ENCODE data around the gene ALPK1.

Gene ALPK1

DNA sequence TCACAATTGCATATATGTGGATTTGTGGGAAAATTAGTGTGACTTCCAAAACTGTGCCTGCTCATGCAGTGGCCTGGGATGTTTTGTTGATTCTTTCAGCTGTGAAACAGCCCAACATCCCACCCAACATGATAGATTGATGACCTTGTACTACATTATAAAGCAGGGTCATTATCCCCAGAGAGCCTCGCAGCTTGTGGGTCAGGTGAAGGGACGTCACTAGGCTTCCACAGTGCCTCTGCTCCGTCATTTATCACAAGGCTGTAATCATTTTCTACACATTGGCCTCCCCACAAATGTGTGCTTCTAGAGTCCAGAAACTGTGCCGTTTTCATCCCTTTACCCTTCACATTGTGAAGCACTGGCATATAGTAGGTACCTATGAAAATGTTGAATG lies 31.6 kb downstream of the ALPK1 start:
- DNase-seq (ENCODE audit: low read depth) = no peak

DNA sequence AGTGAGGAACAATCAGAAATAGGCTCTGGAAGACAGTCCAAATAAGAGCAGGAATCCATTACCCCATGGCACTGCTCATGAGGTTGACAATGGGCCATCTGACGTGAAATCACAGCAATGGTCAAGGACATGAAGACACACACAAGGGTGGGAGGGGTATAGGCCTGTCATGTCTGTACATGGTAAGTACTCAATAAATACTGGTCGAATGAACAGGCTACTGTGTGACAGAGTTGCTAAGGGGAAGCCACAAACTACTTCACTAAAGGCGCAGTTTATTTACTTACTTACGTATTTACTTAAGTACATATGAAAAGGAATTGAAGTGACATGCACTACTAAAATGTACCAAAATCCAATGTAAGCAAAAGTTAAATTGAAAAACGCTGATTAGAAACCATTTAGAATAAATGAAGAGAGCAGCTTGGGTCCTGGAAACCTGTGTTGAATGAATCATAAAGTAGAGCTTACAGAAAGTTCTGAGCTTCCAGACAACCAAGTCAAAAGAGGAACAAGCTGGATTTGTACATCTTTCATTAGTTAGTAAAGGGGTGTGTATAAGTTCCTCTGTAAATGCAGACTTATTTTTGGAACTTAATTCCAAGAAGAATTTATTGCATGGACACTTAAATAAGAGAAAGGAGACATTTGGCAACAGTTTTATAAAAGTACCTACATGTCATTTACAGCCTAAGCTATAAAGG lies 32.7 kb downstream of the ALPK1 start:
- no peak for DNase-seq (ENCODE audit: low read depth)

DNA sequence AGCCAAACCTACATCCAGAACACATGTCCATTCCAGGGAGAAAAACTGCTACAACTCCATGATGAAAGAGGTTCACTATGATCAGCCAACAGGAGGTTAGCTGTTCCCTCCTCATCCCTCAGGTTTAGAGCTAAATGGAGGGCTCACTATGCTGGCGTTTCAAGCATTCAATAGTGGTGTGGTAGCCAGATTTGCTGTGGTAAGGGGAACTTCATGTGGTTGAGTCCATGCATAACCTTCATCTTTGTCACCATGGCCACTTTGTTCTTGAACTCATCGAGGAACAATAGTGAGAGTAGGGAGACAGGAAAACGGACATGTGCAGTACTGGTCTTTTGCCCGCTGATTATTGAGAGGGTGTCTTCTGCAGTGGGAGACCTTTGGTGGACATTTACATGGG lies 33.8 kb downstream of the ALPK1 start:
- no peak for DNase-seq (ENCODE audit: low read depth)

DNA sequence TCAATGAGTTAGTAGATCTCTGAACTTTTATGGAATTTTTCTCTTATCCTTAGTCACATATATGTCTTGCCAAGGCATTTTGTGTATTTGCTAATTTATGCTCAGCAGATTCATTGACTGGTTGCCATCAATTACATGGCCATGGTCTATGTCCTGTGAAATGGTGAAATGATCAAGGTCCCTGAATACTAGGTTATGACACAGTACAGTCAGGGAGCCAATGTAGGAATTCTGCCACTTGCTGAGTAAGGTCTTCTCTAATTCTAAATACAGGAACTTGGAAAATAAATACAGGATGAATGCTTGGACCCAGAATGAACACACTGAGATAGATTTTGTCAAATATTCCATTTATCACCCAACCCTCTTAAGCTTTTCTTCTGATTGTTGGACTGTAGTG lies 35.2 kb downstream of the ALPK1 start:
- no peak for DNase-seq (ENCODE audit: low read depth)

DNA sequence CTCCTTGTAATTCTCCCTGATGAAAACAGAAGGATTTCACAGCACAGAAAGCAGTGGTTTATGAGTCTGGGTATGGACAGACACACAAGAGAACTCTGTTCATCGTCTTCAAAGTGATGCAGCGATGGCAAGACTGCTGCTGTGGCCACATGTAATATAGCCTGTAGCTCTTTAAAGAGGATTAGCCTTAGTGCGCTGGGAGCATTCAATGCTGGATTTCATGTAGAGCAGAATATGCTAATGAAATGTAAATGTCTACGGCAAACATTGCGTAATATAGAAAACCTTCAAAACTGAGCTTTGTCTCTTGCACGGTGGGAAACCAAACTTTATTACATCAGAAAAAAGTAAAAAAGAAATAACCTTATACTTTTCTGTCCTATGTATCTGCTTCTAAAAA lies 42.9 kb downstream of the ALPK1 start:
- no peak for DNase-seq (ENCODE audit: low read depth)

DNA sequence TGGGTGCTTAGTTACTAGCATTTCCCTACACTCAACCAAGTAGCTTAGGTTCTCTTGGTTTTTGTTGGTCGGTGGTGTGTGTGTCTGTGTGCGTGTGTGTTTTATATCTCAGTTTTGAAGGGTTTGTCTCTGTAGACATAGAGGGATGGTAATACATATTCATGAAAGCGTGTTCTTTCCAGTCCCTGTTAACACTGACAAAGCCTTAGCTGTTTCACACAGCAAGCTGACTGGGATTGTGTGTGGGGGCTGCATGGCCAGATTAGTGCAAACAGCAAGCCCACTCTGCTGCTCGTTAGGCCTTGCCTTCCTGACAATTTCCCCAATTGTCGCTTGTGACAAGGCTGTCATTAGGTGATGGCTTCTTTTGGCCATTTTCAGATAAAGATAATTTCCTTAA lies 43.9 kb downstream of the ALPK1 start:
- DNase-seq (ENCODE audit: low read depth) = no peak

DNA sequence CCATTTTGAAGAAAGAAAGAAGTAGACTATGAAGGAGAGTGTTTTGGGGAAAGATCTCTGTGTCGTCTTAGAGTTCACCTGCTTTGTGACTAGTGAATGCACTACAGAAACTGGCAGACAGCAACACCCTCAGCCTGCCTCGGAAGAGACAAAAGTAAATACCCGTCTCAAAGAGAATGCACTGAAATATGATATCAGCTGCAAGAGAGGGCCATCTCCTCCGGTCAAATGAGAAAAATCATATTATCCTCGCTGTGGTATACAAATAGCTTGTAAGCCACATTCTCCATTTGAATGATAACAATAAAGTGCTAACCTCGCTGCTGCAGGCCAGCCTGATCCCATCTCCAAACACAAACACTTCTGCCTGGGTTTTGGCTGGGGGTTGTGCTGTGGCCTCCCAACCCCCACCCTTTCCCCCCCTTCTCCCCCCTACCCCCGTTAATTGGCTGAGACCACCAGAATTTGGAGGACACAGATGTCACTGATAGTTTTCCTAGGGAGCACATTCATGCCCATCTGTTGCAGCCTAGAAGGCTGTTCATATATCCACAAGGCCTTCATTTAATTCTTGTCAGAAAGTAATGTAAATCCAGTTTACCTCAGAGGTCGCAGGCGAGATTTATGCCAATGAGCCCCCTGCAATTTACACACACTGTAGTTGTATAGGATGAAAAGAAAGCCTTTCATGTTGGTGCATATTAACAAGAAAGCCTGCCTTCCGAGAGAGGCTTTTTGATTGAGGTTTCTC lies 46.3 kb downstream of the ALPK1 start:
- no peak for DNase-seq (ENCODE audit: low read depth)

DNA sequence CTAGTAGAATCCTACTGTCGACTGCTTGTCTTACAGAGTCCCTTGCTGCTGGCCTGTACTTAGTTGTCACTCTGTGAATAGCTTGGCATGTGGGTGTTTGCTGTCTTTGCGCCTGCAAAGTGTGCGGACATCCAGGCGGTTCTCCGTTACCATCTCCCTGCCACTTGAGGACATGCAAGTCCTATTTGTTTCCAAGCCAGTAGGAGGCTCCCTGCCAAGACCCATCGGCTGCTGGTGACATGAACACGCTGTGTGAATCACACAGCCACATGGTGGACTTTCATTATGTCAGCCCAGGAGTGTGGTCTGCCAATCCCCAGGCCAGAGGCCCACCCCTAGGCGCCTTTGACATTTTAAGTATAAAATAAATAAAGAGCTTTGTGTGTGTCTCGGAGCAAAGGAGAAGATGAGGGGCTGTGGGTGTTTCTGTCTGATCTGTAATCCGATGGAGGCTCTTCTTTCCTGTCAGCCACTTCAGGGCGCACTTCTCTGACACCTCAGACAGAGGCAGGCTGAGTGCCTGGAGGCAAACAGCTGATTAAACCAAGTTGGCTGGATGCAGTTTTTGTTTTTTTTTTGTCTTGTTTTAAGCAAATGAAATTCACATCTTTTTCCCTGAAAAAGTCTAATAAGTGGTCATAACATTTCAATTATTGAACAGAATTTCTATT lies 51.5 kb downstream of the ALPK1 start:
- no peak for DNase-seq (ENCODE audit: low read depth)

DNA sequence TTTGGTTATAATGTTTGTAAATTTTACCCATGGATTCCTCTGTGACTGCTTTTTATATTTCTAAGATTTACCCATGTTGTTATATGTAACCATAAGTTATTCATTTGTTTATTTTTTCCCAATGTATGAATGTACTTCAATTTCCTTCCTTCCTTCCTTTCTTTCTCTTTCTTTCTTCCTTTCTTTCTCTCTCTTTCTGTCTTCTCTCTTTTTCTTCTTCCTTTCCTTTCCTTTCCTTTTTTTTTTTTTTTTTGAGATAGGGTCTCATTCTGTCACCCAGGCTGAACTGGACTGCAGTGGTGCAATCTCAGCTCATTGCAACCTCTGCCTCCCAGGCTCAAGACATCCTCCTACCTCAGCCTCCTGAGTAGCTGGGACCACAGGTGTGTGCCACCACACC lies 55.6 kb downstream of the ALPK1 start:
- DNase-seq (ENCODE audit: low read depth) = no peak

DNA sequence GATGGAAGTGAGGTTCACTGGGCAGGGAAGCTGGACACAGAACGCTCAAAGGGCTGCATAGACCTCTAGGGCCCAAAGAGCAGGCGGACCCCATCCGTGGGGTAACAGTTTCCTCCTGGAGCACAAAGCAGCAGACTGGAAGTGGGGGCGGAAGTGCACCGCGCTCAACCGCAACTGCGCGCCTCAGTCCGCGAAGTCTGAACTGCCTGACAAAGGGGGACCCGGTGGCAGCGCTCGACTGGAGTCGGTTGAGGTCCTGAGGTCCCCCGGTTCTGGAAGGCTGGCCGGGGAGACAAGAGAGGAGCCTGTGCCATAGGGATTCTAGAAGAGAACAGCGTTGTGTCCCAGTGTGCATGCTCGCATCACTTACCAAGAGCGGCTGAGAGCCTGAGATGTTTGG lies 58.5 kb downstream of the ALPK1 start:
- DNase-seq (ENCODE audit: low read depth) = no peak

DNA sequence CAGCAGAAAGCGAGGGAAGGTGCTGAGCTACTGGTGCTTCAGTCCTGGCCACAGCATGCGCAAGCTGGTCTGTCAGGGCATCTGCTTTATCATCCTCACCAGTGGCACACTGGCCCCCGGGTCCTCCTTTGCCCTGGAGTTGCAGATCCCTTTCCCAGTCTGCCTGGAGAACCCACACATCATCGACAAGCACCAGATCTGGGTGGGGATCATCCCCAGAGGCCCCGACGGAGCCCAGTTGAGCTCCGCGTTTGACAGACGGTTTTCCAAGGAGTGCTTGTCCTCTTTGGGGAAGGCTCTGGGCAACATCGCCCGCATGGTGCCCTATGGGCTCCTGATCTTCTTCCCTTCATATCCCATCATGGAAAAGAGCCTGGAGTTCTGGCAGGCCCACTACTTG lies 60.3 kb downstream of the ALPK1 start:
- no peak for DNase-seq (ENCODE audit: low read depth)

DNA sequence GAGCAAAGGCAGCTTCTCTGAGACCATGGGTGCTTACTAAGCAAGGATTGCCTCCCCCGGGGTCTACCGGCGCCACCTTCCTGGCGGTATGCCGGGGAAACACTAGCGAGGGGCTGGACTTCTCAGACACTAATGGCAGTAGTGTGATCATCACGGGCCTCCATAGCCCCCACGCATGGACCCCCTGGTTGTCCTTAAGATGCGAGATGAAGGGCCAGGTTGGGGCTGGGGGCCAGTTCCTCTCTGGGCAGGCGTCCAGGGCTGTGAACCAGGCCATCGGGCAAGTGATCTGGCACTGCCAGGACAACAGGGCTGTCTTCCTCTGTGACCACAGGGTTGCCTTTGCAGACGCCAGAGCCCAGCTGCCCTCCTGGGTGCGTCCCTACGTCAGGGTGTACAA lies 60.7 kb downstream of the ALPK1 start:
- DNase-seq (ENCODE audit: low read depth) = no peak

DNA sequence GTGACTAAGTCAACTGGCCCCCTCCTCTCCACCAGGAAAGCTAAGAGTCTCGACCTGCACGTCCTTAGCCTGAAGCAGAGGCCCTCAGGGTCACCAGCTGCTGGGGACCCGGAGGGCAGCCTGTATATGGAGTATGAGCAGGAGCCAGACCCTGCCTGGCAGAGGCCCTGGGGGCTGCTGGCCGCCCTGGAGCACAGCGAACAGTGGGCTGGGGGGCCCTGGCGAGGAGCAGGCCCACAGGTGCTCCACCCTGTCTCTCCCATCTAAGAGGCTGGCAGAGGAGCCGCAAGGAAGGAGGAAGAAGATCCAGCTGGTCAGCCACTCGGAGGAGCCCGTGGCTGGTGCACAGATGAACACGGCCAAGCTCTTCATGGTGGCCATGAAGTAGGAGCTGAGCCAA lies 61.2 kb downstream of the ALPK1 start:
- DNase-seq (ENCODE audit: low read depth) = no peak

DNA sequence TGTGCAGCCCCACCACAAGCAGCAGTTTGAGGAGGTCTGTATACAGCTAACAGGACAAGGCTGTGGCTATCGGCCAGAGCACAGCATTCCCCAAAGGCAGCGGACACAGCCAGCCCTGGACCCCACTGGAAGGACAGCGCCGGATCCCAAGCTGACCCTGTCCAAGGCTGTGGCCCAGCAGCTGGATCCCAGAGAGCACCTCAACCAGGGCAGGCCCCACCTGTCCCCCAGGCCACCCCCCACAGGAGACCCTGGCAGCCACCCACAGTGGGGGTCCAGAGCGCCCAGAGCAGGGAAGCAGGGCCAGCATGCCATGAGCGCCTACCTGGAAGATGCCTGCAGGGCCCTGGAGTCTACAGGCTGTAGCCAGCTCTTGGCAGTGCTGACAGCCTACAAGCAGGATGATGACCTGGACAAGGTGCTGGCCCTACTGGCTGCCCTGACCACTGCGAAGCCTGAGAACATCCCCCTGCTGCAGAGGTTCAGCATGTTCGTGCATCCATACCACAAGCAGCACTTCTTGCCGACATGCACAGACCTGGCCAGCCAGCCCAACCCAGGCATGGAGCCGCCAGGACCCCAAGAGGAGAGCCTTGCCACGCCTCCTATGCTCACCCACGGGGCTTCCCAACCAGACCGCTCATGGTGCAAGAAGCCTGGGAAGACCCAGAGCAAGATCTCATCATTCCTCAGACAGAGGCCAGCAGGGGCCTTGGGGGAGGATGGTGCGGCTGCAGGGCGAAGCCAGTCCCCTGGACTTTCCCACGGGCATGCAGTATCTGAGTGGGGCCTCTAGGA lies 62.0 kb downstream of the ALPK1 start:
- DNase-seq (ENCODE audit: low read depth) = no peak

DNA sequence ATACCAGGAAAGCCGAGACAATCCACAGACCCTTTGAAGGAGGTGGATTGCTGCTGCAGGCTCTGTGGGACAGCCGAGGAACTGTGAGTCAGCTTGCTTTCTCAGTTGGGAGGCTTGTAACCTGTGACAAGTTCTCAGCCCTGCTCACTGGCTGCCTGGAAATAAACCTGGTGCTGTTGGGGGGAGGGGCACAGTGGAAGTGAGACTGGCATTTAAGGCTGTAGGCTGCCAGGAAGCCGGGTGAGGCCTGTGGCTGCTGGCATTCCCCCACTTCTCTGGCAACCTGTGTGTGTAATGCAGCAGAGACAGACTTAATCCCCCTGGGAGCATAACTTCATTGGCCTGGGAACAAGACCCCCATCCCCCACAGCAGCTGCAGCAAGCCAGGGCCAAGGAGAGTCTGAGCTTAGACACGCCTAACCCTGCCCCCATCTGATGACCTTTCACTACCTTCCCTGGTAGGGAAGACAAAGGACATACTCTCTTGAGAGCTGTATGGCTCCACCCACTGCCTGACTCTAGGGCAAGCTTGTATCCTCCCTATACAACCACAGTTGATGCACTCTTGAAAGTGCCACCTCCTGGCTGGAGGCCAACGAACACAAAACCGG lies 64.1 kb downstream of the ALPK1 start:
- DNase-seq (ENCODE audit: low read depth) = no peak

DNA sequence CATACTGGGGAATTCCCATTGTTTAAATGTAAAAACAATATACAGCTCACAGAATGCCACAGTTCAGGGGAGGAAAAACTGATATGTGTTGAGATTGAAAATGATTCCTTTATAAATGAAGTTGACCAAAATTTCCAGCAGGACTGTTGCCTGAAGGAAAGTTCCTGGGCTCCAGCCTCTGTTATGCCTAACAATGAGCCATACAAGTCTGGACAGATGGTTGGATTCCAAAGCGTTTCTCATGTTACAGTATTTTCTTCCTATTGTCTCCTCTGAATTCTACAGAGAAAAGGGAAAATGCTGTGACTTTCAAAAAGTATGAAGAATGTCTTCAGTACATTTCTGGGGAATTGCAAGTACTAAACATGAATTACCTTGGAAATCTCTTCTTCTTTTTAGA lies 73.3 kb downstream of the ALPK1 start:
- DNase-seq (ENCODE audit: low read depth) = no peak

DNA sequence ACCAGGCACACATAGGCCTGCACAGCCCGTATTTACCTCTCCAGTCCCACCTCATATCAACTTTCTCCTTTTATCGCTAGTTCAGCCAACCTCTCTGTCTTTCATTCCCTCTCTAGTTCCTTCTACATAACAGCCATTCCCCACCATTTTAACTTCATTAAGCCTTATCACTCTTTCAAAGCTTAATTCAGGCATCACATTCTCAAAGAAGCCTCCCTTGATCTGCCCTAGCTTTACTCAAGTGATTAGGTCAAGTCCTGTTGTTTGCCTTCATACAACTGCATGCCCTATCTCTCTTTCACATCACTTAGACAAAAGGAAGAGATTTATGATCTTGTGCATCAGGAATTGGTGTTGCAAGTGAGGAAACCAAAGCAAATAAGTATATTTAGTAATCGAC lies 74.2 kb downstream of the ALPK1 start:
- no peak for DNase-seq (ENCODE audit: low read depth)

DNA sequence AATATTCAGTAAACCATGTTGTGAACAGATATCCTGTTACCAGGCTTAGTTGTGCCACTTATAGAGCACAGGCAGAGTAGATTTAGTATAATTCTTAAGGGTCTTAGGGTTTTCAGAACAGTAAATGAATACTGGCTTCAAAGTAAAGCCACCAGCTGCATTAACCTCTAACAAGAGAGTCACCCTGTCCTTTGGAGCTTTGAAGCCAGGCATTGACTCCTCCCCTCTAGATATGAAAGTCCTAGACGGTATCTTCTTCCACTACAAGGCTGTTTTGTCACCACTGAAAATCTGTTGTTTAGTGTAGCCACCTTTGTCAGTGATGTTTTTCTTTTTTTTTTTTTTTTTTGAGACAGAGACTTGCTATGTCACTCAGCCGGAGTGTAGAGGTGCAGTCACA lies 77.7 kb downstream of the ALPK1 start:
- DNase-seq (ENCODE audit: low read depth) = no peak

DNA sequence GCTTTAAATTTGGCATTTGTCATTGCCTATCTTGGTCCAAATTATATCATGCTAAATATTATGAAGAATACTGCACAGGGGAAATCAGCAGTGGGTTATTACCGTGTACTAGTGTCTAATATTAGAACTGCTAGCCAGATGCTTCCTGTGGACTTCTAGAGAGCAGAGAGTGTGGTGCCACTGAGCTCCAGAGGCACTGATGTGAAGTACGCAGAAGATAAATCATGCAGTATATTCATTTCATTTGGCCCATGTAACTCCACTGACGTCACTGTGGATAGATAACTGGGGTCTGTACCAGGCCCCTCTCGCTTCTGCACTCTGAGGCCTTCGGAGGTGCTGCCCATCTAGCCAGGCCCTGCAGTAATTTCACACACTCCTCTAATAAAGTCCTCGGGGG lies 80.0 kb downstream of the ALPK1 start:
- no peak for DNase-seq (ENCODE audit: low read depth)

DNA sequence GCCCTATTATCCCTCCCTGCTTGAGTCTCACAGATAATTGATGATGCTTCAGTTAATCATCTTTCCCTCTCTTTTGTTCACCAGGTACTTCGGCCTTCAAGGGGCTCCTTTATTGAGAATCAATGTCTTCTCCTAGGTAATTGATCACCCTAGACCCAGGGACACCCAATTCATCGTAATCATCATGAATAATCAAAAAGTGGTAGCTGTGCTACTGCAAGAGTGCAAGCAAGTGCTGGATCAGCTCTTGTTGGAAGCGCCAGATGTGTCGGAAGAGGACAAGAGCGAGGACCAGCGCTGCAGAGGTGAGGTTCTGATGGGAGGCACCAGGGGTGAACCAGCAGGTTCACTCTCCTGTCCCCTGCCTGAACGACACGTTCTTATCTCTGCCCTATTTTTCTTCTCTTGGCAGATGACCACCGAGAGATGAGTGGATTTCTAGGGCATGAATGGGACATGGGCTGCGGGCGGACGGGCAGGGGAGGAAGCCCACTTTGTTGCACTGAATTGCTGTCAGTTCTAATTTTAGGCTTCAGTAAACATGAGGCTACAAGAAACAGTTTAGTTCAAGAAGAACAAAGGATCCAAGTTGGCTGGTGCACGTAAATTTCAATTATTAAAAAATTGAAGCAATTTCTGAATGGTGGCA lies 80.5 kb downstream of the ALPK1 start:
- DNase-seq (ENCODE audit: low read depth) = no peak

DNA sequence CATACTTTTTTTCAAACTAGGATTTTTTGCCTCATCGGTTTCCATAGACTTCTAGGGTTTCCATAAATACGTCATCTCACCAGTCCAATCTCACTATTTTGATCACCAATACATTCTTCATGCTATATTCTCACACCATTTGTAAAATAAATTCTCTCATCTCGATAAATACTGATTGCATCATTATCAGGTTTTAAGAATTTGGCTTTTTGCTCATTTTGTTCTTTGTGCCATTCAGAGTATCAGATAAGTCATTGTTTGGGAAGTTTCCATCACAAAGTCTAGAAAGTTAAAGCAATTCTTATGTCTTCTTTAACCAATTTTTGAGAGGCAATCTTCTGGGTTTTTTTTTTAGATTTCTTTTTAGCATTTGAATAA lies 81.1 kb downstream of the ALPK1 start:
- no peak for DNase-seq (ENCODE audit: low read depth)

DNA sequence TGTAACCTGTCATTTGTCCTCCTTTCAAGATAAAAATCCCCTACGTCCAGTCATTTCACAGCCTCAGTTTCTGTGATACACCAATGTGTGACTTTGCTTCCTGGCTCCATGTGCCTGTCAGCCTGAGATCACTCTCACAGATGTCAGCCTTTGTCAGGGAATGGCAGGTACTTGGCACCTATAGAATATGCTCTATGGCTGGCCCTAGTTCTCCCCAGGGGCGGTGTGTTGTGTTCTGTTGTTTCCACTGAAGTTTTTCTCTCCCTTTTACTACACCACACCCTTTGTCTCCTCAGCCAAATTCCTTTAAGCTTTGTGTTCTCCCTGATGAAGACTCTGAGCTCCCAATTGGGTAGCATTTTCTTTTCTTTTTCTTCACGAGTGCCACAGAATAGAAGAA lies 81.7 kb downstream of the ALPK1 start:
- no peak for DNase-seq (ENCODE audit: low read depth)
